Fibroblast of peridontal ligament (primary cell): ENCODE measurements around the gene MMP24.
"Not testable (repeated sequence)": the region's sequence is repeated elsewhere in the genome, so short reads cannot be mapped to it uniquely, and the experiment has no call there.

Experiments
- DNase-seq: peaks from one replicate; pipeline ENCODE4 v3.0.0-alpha.2; 2010; ENCODE audit errors: extremely low read depth

Gene MMP24

GRCh38 chr20:35257175-35257909, 30.9 kb downstream of the MMP24 start:
- DNase-seq: no peak

GRCh38 chr20:35260426-35260825, 33.9 kb downstream of the MMP24 start:
- no peak for DNase-seq

- not testable (repeated sequence) for DNase-seq
Observed at GRCh38 chr20:35262321-35262720, 35.8 kb downstream of the MMP24 start.

- peak; percentile 33 for DNase-seq
Observed at GRCh38 chr20:35262731-35263531, 36.4 kb downstream of the MMP24 start.

GRCh38 chr20:35263532-35264341, 37.2 kb downstream of the MMP24 start:
- no peak for DNase-seq

GRCh38 chr20:35264755-35265154, 38.3 kb downstream of the MMP24 start:
- DNase-seq: no peak

GRCh38 chr20:35267092-35267491, 40.6 kb downstream of the MMP24 start:
- DNase-seq: no peak

- DNase-seq: peak; percentile 55
Observed at GRCh38 chr20:35269055-35269781, 42.7 kb downstream of the MMP24 start.

- no peak for DNase-seq
Observed at GRCh38 chr20:35270021-35270902, 43.8 kb downstream of the MMP24 start.

GRCh38 chr20:35271073-35271882, 44.8 kb downstream of the MMP24 start:
- DNase-seq: peak; percentile 23

- DNase-seq: peak; percentile 74
Observed at GRCh38 chr20:35271904-35272303, 45.4 kb downstream of the MMP24 start.

GRCh38 chr20:35273449-35274171, 47.1 kb downstream of the MMP24 start:
- DNase-seq: peak; percentile 33

GRCh38 chr20:35274172-35275092, 47.9 kb downstream of the MMP24 start:
- DNase-seq: no peak

GRCh38 chr20:35275741-35276251, 49.3 kb downstream of the MMP24 start:
- DNase-seq: no peak

- no peak for DNase-seq
Observed at GRCh38 chr20:35276408-35276807, 49.9 kb downstream of the MMP24 start.

- no peak for DNase-seq
Observed at GRCh38 chr20:35277127-35277526, 50.6 kb downstream of the MMP24 start.

GRCh38 chr20:35277531-35278395, 51.3 kb downstream of the MMP24 start, which contains the start of gene MMP24OS:
TSS of gene MMP24OS (minus strand) at chr20:35278122. CDS start at chr20:35277929, 193 bp downstream.
- DNase-seq: peak; percentile 70
